ENCODE measurements around the gene SLC18B1. TPM values are rescaled to one million over a fixed set of nuclear protein-coding genes. Genes with fewer than 3 reads are reported as not detected.
A peak's percentile ranks its signal among the peaks of the same experiment; 100 is the strongest.

The SLC18B1 gene
- total and polyA plus RNA-seq, 10 of the 15 experiments (the other 5 are each of a cell fraction or from before 2014, with no cell fraction given), result 3.5 to 11.8 (median 7.1) TPM

DNA sequence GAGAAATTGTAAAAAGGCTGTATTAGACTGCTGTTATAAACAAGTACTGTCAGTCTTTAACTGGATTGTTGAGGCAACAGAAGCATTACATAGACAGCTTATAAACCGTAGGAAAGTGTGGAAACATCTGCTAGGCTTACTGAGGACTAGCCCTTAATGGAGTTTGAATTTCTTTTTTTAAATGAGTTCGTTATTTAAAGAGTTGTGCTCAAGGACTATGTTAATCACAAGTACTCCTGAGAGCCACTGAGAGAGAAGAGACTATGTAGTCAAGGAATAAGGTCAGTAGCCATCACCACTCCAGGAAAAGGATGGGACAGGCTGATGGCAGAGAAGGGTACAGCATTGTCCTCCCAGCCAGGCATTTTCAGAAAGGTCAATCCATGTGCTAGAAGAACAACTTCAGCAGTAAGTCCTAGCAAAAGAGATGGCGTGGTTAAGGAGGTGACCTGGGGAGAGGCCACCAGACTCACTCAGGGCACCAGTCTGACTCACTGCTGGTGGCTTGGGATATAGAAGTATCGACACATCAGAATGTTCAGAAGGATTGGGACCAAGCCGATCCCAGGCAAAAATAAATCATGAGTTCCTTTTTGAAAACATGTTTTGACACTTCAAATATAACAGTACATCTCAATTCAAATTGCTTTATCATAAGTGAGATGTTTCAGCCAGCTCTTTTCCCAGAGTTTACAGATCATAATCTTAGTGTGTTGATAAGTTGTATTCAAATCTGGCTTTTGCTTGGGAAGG, 22.4 kb upstream of the SLC18B1 start:
- H3K79me2 ChIP-seq (ENCODE audit: control insufficient read depth, insufficient read depth, low read length), result peaks cover 11% of the 10 kb centered on the region
- intact Hi-C loops (cut with micrococcal nuclease; ENCODE audit: unreplicated experiment) (loop anchor here (10.0 kb wide), 1 partner anchor 364 kb away; no protein-coding TSS in a partner anchor), in situ Hi-C loops (cut with MboI) (no loop called here)
- SMC1A ChIA-PET (ENCODE audit: uncharacterized antibody, unreplicated experiment), result interaction anchor here (0.6 to 1.3 kb wide), 2 partner anchors 162 to 290 kb away, joined by 3 read pairs; partner anchors contain the start of gene TAAR1
- H3K4me1 ChIP-seq (ENCODE audit: control insufficient read depth, insufficient read depth, low read length), result no peaks in the 10 kb centered on the region
- no TSS peak for BruUV-seq (replicated peaks)
- H3K27me3 ChIP-seq (replicated peaks in 1 of 2; ENCODE audit: control insufficient read depth in 2 of 2, insufficient read depth in 2 of 2, low read length in 1 of 2), result no peaks in the 10 kb centered on the region
- H3K27ac ChIP-seq (ENCODE audit: control insufficient read depth, insufficient read depth), result no peak overlapping the region
- RAD21 ChIA-PET (ENCODE audit: unreplicated experiment), result interaction anchor here (1.1 kb wide), 1 partner anchor 308 kb away, joined by 3 read pairs; the partner anchor contains the start of gene STX7
- no peak overlapping the region for H3K9ac ChIP-seq (ENCODE audit: control insufficient read depth, insufficient read depth, low read length)
- H2AFZ ChIP-seq (ENCODE audit: control insufficient read depth, low read depth, low read length), result no peak overlapping the region
- ATAC-seq (peak; percentile 26), DNase-seq (ENCODE audit: low read depth, low spot score) (no peak), FAIRE-seq (no peak)
- WGBS (ENCODE audit: insufficient coverage, insufficient replicate concordance, low lambda C conversion rate, missing lambda C conversion rate), result 16% methylated on average over 5 of the region's 5 CpGs
- H3K36me3 ChIP-seq (ENCODE audit: control insufficient read depth in 2 of 2, insufficient read depth in 2 of 2, low read length in 1 of 2), result peaks cover 7 to 14% of the 10 kb centered on the region in 2 experiments
- peaks cover 5% of the 10 kb centered on the region; the same call in 1 of the 2 replicates for H4K20me1 ChIP-seq (ENCODE audit: control insufficient read depth, insufficient read depth)
- H3K4me3 ChIP-seq, result no peak overlapping the region
- POLR2A ChIA-PET, result no interaction called here
- no peak overlapping the region for H3K4me2 ChIP-seq (ENCODE audit: control insufficient read depth, insufficient read depth)
- CTCF ChIA-PET, result interaction anchor here (0.7 to 0.9 kb wide), 3 partner anchors 11 to 517 kb away, joined by 3 to 4 read pairs (median 4); no protein-coding TSS in a partner anchor
- H3K9me3 ChIP-seq (replicated peaks; ENCODE audit: control insufficient read depth, insufficient read depth, low read length), result no peaks in the 10 kb centered on the region
- TF ChIP-seq CREB1 (IDR thresholded peaks at IDR 0.05; ENCODE audit: low read depth) (no peak), YY1 (IDR thresholded peaks at IDR 0.05; ENCODE audit: low read depth, low read length) (no peak), YBX1 (IDR thresholded peaks at IDR 0.05) (no peak), POLR2AphosphoS5 (IDR thresholded peaks at IDR 0.05; ENCODE audit: low read length) (peak; percentile 75), SMAD5 (IDR thresholded peaks at IDR 0.05; ENCODE audit: low read depth) (0 out of 2 replicates have a peak, but pooled peaks have one; percentile 38), POLR2A (IDR thresholded peaks at IDR 0.05; ENCODE audit: low read depth, low read length) (peak; percentile 65), MTA3 (IDR thresholded peaks at IDR 0.05; ENCODE audit: borderline replicate concordance, low read length) (peak; percentile 57; the same call in 1 of the 2 replicates), NBN (IDR thresholded peaks at IDR 0.05) (no peak), RUNX3 (IDR thresholded peaks at IDR 0.05; ENCODE audit: low read length) (no peak), RCOR1 (conservative IDR thresholded peaks at IDR 0.05; ENCODE audit: low read depth, low read length) (no peak), SPI1 (IDR thresholded peaks at IDR 0.05; ENCODE audit: borderline replicate concordance, insufficient read depth, low read depth, low read length) (no peak), SMAD1 (IDR thresholded peaks at IDR 0.05; ENCODE audit: low read depth, partially characterized antibody) (no peak), SKIL (IDR thresholded peaks at IDR 0.05; ENCODE audit: low read depth, poor library complexity, severe bottlenecking) (no peak), TARDBP (IDR thresholded peaks at IDR 0.05; ENCODE audit: borderline replicate concordance) (no peak), TCF7 (IDR thresholded peaks at IDR 0.05; ENCODE audit: borderline replicate concordance) (no peak), ZBED1 (IDR thresholded peaks at IDR 0.05; ENCODE audit: borderline replicate concordance) (peak; percentile 69; the same call in 1 of the 2 replicates), STAT1 (conservative IDR thresholded peaks at IDR 0.05) (no peak)
- TF ChIP-seq, protein P1, sequence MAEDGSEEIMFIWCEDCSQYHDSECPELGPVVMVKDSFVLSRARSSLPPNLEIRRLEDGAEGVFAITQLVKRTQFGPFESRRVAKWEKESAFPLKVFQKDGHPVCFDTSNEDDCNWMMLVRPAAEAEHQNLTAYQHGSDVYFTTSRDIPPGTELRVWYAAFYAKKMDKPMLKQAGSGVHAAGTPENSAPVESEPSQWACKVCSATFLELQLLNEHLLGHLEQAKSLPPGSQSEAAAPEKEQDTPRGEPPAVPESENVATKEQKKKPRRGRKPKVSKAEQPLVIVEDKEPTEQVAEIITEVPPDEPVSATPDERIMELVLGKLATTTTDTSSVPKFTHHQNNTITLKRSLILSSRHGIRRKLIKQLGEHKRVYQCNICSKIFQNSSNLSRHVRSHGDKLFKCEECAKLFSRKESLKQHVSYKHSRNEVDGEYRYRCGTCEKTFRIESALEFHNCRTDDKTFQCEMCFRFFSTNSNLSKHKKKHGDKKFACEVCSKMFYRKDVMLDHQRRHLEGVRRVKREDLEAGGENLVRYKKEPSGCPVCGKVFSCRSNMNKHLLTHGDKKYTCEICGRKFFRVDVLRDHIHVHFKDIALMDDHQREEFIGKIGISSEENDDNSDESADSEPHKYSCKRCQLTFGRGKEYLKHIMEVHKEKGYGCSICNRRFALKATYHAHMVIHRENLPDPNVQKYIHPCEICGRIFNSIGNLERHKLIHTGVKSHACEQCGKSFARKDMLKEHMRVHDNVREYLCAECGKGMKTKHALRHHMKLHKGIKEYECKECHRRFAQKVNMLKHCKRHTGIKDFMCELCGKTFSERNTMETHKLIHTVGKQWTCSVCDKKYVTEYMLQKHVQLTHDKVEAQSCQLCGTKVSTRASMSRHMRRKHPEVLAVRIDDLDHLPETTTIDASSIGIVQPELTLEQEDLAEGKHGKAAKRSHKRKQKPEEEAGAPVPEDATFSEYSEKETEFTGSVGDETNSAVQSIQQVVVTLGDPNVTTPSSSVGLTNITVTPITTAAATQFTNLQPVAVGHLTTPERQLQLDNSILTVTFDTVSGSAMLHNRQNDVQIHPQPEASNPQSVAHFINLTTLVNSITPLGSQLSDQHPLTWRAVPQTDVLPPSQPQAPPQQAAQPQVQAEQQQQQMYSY (CRISPR knock-in tag; IDR thresholded peaks at IDR 0.05), result no peak
- TF ChIP-seq, protein P2, sequence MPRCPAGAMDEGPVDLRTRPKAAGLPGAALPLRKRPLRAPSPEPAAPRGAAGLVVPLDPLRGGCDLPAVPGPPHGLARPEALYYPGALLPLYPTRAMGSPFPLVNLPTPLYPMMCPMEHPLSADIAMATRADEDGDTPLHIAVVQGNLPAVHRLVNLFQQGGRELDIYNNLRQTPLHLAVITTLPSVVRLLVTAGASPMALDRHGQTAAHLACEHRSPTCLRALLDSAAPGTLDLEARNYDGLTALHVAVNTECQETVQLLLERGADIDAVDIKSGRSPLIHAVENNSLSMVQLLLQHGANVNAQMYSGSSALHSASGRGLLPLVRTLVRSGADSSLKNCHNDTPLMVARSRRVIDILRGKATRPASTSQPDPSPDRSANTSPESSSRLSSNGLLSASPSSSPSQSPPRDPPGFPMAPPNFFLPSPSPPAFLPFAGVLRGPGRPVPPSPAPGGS (IDR thresholded peaks at IDR 0.05; ENCODE audit: borderline replicate concordance, insufficient read depth, low read depth, low read length, poor library complexity, severe bottlenecking), result peak; percentile 30

Measured in GM12878 (cell line).